Endothelial cell of hepatic sinusoid (primary cell): ENCODE data around the gene FIZ1.

Experiments used
- in situ Hi-C: cut with HindIII; loops from 2 replicates; pipeline ENCODE4 v1.10.0; 2017; ENCODE audit warnings: low sequenced_read_pairs

Gene FIZ1

GRCh38 chr19:55544776-55545439 lies 54.4 kb downstream of the FIZ1 start:
- in situ Hi-C loops: no loop called here

DNA sequence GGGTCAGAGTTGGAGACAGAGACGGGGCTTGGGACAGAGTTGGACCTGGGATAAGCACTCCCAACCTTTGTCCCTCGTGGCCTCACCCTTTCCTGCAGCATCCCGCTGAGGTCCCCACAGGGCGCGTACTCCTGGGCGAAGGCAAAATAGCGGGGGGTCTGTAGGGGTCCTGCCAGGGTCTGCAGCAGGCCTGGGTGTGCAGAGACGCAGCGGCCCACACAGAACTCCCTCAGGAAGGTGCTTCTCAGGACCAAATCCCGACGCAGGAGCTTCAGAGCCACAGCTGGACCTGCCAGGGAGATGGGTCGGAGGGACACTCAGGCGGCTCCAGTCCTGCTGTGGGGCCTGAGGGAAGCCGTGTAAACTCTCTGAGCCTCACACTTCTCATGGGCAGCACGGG lies 55.3 kb downstream of the FIZ1 start:
- in situ Hi-C loops: no loop called here

DNA sequence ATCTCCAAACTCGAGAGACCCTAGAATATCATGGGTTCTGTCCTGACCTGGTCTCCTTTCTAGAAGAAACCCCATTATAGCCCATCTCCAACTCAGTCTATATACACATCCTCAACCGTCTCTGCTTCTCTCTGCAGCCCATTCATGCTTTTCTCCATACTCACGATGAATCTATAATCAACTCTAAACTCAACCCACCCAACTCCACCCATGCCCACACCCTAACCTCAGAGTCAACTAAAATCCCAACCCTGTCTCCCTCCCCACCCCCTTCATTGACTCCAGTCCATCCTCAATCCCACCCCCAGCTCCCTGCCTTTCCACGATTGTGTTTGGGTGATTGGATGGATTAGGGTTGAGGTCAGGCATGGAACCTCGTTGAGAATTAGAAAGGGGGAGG lies 55.8 kb downstream of the FIZ1 start:
- in situ Hi-C loops: no loop called here

GRCh38 chr19:55542292-55542855 lies 56.9 kb downstream of the FIZ1 start:
- in situ Hi-C loops: no loop called here
